ENCODE results near the gene THBS2. TPM values are rescaled to one million over a fixed set of nuclear protein-coding genes. Genes with fewer than 3 reads are reported as not detected.

The THBS2 gene
- total and polyA plus RNA-seq, 4 donors: 5.5 to 35.4 (median 24.1) TPM

GRCh38 chr6:169291148-169291547 is 37.5 kb upstream of the THBS2 start:
- Histone ChIP-seq H3K9me3 (ENCODE audit: control insufficient read depth in 4 of 4, insufficient read depth in 3 of 4, low read length in 3 of 4) (peaks cover 0 to 2% (median 0%) of the 10 kb centered on the region in 4 donors), H3K27ac (ENCODE audit: low read depth in 1 of 2, low read length in 1 of 2) (no peak overlapping the region)
- ATAC-seq (ENCODE audit: insufficient read depth, low FRiP score): no peak

GRCh38 chr6:169289619-169290339 is 36.1 kb upstream of the THBS2 start:
- Histone ChIP-seq H3K4me3 (no peak overlapping the region), H3K4me1 (ENCODE audit: control insufficient read depth in 5 of 5, insufficient read depth in 5 of 5, low read length in 5 of 5) (no peaks in the 10 kb centered on the region), H3K36me3 (ENCODE audit: control insufficient read depth in 4 of 4, insufficient read depth in 4 of 4, low read length in 4 of 4) (no peaks in the 10 kb centered on the region), H3K27ac (ENCODE audit: low read depth in 1 of 2, low read length in 1 of 2) (no peak overlapping the region), H3K27me3 (ENCODE audit: control insufficient read depth in 3 of 3, insufficient read depth in 3 of 3, low read length in 2 of 3) (no peaks in the 10 kb centered on the region), H3K9me3 (ENCODE audit: control insufficient read depth in 4 of 4, insufficient read depth in 3 of 4, low read length in 3 of 4) (peaks cover 0 to 5% (median under 1%) of the 10 kb centered on the region in 4 donors), H3K9ac (ENCODE audit: insufficient read depth in 1 of 2, low read length in 2 of 2) (no peak overlapping the region)
- ATAC-seq (ENCODE audit: insufficient read depth, low FRiP score) (no peak), DNase-seq (no peak)
- WGBS, 2 donors: 65 to 74% methylated on average over 18 of the region's 18 CpGs
- TF ChIP-seq, protein P1, sequence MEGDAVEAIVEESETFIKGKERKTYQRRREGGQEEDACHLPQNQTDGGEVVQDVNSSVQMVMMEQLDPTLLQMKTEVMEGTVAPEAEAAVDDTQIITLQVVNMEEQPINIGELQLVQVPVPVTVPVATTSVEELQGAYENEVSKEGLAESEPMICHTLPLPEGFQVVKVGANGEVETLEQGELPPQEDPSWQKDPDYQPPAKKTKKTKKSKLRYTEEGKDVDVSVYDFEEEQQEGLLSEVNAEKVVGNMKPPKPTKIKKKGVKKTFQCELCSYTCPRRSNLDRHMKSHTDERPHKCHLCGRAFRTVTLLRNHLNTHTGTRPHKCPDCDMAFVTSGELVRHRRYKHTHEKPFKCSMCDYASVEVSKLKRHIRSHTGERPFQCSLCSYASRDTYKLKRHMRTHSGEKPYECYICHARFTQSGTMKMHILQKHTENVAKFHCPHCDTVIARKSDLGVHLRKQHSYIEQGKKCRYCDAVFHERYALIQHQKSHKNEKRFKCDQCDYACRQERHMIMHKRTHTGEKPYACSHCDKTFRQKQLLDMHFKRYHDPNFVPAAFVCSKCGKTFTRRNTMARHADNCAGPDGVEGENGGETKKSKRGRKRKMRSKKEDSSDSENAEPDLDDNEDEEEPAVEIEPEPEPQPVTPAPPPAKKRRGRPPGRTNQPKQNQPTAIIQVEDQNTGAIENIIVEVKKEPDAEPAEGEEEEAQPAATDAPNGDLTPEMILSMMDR (IDR thresholded peaks at IDR 0.05; ENCODE audit: control extremely low read depth, extremely low read depth): no peak

More at GRCh38 chr6:169291148-169291547, 37.5 kb upstream of the THBS2 start:
- TF ChIP-seq, protein P1 (IDR thresholded peaks at IDR 0.05; ENCODE audit: control extremely low read depth, extremely low read depth): no peak
- WGBS, 2 donors: 81 to 86% methylated on average over 9 of the region's 9 CpGs
- H3K9ac ChIP-seq (ENCODE audit: insufficient read depth in 1 of 2, low read length in 2 of 2): no peak overlapping the region
- no peaks in the 10 kb centered on the region for H3K36me3 ChIP-seq (ENCODE audit: control insufficient read depth in 4 of 4, insufficient read depth in 4 of 4, low read length in 4 of 4)
- DNase-seq: no peak
- no peaks in the 10 kb centered on the region for H3K4me1 ChIP-seq (ENCODE audit: control insufficient read depth in 5 of 5, insufficient read depth in 5 of 5, low read length in 5 of 5)
- no peaks in the 10 kb centered on the region for H3K27me3 ChIP-seq (ENCODE audit: control insufficient read depth in 3 of 3, insufficient read depth in 3 of 3, low read length in 2 of 3)
- H3K4me3 ChIP-seq: no peak overlapping the region

- ATAC-seq (ENCODE audit: insufficient read depth, low FRiP score) (no peak), DNase-seq (no peak)
- Histone ChIP-seq H3K9me3 (ENCODE audit: control insufficient read depth in 4 of 4, insufficient read depth in 3 of 4, low read length in 3 of 4) (peaks cover 0 to 4% (median under 1%) of the 10 kb centered on the region in 4 donors), H3K9ac (ENCODE audit: insufficient read depth in 1 of 2, low read length in 2 of 2) (no peak overlapping the region), H3K27ac (ENCODE audit: low read depth in 1 of 2, low read length in 1 of 2) (no peak overlapping the region), H3K4me1 (ENCODE audit: control insufficient read depth in 5 of 5, insufficient read depth in 5 of 5, low read length in 5 of 5) (no peaks in the 10 kb centered on the region), H3K4me3 (no peak overlapping the region), H3K27me3 (ENCODE audit: control insufficient read depth in 3 of 3, insufficient read depth in 3 of 3, low read length in 2 of 3) (no peaks in the 10 kb centered on the region), H3K36me3 (ENCODE audit: control insufficient read depth in 4 of 4, insufficient read depth in 4 of 4, low read length in 4 of 4) (no peaks in the 10 kb centered on the region)
- 81 to 89% methylated on average over 5 of the region's 5 CpGs for WGBS, 2 donors
- TF ChIP-seq, protein P1 (IDR thresholded peaks at IDR 0.05; ENCODE audit: control extremely low read depth, extremely low read depth): no peak
Measured at GRCh38 chr6:169289257-169289618, 35.6 kb upstream of the THBS2 start.

Measured in lung (tissue), 12 donors.